WTC11 (cell line): ENCODE results near the gene ZNF576. TPM values are rescaled to one million over a fixed set of nuclear protein-coding genes. Genes with fewer than 3 reads are reported as not detected.

Experiments used
- ATAC-seq: fragments of 200-7000 bp; cut with Tn5 transposase; 2 replicates; pipeline ENCODE4 v1.10.0; 2021; ENCODE audit warnings: mild to moderate bottlenecking, moderate library complexity
- CTCF ChIA-PET: fragments of 300-600 bp; sonication (Branson Sonifier 250); formaldehyde crosslinking; loops from one replicate; lab custom pipeline; 2021; ENCODE audit warnings: antibody characterized with exemption; lab: Charles Lee
- POLR2A ChIA-PET: fragments of 350-600 bp; sonication (Branson Sonifier 250); formaldehyde crosslinking; loops from one replicate; lab custom pipeline; 2021; ENCODE audit warnings: antibody characterized with exemption; lab: Charles Lee
- DNase-seq: peaks from one replicate; pipeline ENCODE4 v3.0.0; 2021; ENCODE audit warnings: low spot score
- H3K27ac Mint-ChIP-seq: 2 replicates; pipeline ENCODE4 v1.8.0; 2021; ENCODE audit warnings: mixed read lengths
- H3K27me3 Mint-ChIP-seq: 2 replicates; pipeline ENCODE4 v1.8.0; 2021; ENCODE audit warnings: low read depth, mild to moderate bottlenecking, moderate library complexity, mixed read lengths
- H3K36me3 Mint-ChIP-seq: 2 replicates; pipeline ENCODE4 v1.8.0; 2021; ENCODE audit warnings: mixed read lengths
- H3K4me1 Mint-ChIP-seq: 2 replicates; pipeline ENCODE4 v1.8.0; 2022; ENCODE audit warnings: mixed read lengths
- H3K4me3 Mint-ChIP-seq: 2 replicates; pipeline ENCODE4 v1.8.0; 2021; ENCODE audit warnings: mild to moderate bottlenecking, moderate library complexity, mixed read lengths
- H3K9me3 Mint-ChIP-seq: 2 replicates; pipeline ENCODE4 v1.8.0; 2021; ENCODE audit warnings: mixed read lengths
- ATF6 ChIP-seq: sonication (generic); formaldehyde crosslinking; IDR thresholded peaks from 2 replicates; pipeline ENCODE4 v1.8.1; 2023; ENCODE audit warnings: mild to moderate bottlenecking, missing genetic modification reagents
- E2F4 ChIP-seq: sonication (generic); formaldehyde crosslinking; IDR thresholded peaks from 2 replicates; pipeline ENCODE4 v1.8.1; 2022; ENCODE audit warnings: low read depth, mild to moderate bottlenecking, moderate library complexity, missing genetic modification reagents, borderline replicate concordance
- E2F5 ChIP-seq: sonication (generic); formaldehyde crosslinking; IDR thresholded peaks from 2 replicates; pipeline ENCODE4 v1.8.1; 2022; ENCODE audit warnings: mild to moderate bottlenecking, moderate library complexity, missing genetic modification reagents
- ESRRA ChIP-seq: sonication (generic); formaldehyde crosslinking; IDR thresholded peaks from 2 replicates; pipeline ENCODE4 v1.8.1; 2022; ENCODE audit warnings: mild to moderate bottlenecking, missing genetic modification reagents, borderline replicate concordance
- GABPB1 ChIP-seq: sonication (generic); formaldehyde crosslinking; IDR thresholded peaks from 2 replicates; pipeline ENCODE4 v1.8.1; 2023; ENCODE audit warnings: mild to moderate bottlenecking, missing genetic modification reagents
- GRHL2 ChIP-seq: fragments of 250-450 bp; sonication (Bioruptor Pico); IDR thresholded peaks from 2 replicates; pipeline ENCODE4 v1.8.0; 2022; ENCODE audit warnings: mild to moderate bottlenecking, moderate library complexity; ENCODE audit not compliant: insufficient replicate concordance, severe bottlenecking
- GTF2I ChIP-seq: fragments of 250-450 bp; sonication (Bioruptor Pico); conservative IDR thresholded peaks from 2 replicates; pipeline ENCODE4 v1.4.0; 2021; ENCODE audit warnings: mild to moderate bottlenecking
- HMGXB4 ChIP-seq: sonication (generic); formaldehyde crosslinking; IDR thresholded peaks from 2 replicates; pipeline ENCODE4 v1.8.1; 2023; ENCODE audit warnings: mild to moderate bottlenecking, moderate library complexity, missing genetic modification reagents
- JAZF1 ChIP-seq: fragments of 250-450 bp; sonication (Bioruptor Pico); IDR thresholded peaks from 2 replicates; pipeline ENCODE4 v1.9.0; 2021; ENCODE audit warnings: moderate library complexity, mild to moderate bottlenecking, inconsistent platforms
- JUN ChIP-seq: sonication (generic); formaldehyde crosslinking; IDR thresholded peaks from 2 replicates; pipeline ENCODE4 v1.8.0; 2023; ENCODE audit warnings: mild to moderate bottlenecking, missing genetic modification reagents
- KAT7 ChIP-seq: sonication (generic); formaldehyde crosslinking; IDR thresholded peaks from 2 replicates; pipeline ENCODE4 v1.8.1; 2023; ENCODE audit warnings: missing genetic modification reagents, mild to moderate bottlenecking, borderline replicate concordance
- NR1H2 ChIP-seq: sonication (generic); formaldehyde crosslinking; IDR thresholded peaks from 2 replicates; pipeline ENCODE4 v1.9.0; 2021; ENCODE audit warnings: mild to moderate bottlenecking, moderate library complexity, missing genetic modification reagents
- PRDM15 ChIP-seq: sonication (generic); formaldehyde crosslinking; IDR thresholded peaks from 2 replicates; pipeline ENCODE4 v1.8.0; 2022; ENCODE audit warnings: missing genetic modification reagents
- RELA ChIP-seq: sonication (generic); formaldehyde crosslinking; IDR thresholded peaks from 2 replicates; pipeline ENCODE4 v1.8.1; 2022; ENCODE audit warnings: missing genetic modification reagents, mild to moderate bottlenecking, borderline replicate concordance
- RORB ChIP-seq: fragments of 250-450 bp; sonication (Bioruptor Pico); IDR thresholded peaks from 2 replicates; pipeline ENCODE4 v1.9.0; 2021; ENCODE audit warnings: mild to moderate bottlenecking
- SOX15 ChIP-seq: fragments of 250-450 bp; sonication (Bioruptor Pico); IDR thresholded peaks from 2 replicates; pipeline ENCODE4 v1.9.0; 2021; ENCODE audit warnings: mild to moderate bottlenecking
- TEAD1 ChIP-seq: sonication (generic); formaldehyde crosslinking; IDR thresholded peaks from 2 replicates; pipeline ENCODE4 v1.8.0; 2022; ENCODE audit warnings: mild to moderate bottlenecking, missing genetic modification reagents
- TP53 ChIP-seq: sonication (generic); formaldehyde crosslinking; IDR thresholded peaks from 2 replicates; pipeline ENCODE4 v1.8.1; 2023; ENCODE audit warnings: mild to moderate bottlenecking, missing genetic modification reagents
- USF2 ChIP-seq: sonication (generic); formaldehyde crosslinking; IDR thresholded peaks from 2 replicates; pipeline ENCODE4 v1.8.1; 2023; ENCODE audit warnings: mild to moderate bottlenecking, missing genetic modification reagents, moderate library complexity
- ZBTB21 ChIP-seq: sonication (generic); formaldehyde crosslinking; IDR thresholded peaks from 2 replicates; pipeline ENCODE4 v1.8.1; 2023; ENCODE audit warnings: mild to moderate bottlenecking, missing genetic modification reagents, borderline replicate concordance
- ZNF121 ChIP-seq: sonication (generic); formaldehyde crosslinking; IDR thresholded peaks from 2 replicates; pipeline ENCODE4 v1.8.0; 2023; ENCODE audit warnings: missing genetic modification reagents
- ZNF416 ChIP-seq: fragments of 250-450 bp; sonication (Bioruptor Pico); IDR thresholded peaks from 2 replicates; pipeline ENCODE4 v1.9.0; 2021; ENCODE audit warnings: mild to moderate bottlenecking, inconsistent platforms
- ZNF671 ChIP-seq: fragments of 250-450 bp; sonication (Bioruptor Pico); IDR thresholded peaks from 2 replicates; pipeline ENCODE4 v1.8.0; 2021; ENCODE audit warnings: mild to moderate bottlenecking
- ZSCAN18 ChIP-seq: fragments of 250-450 bp; sonication (Bioruptor Pico); IDR thresholded peaks from 2 replicates; pipeline ENCODE4 v2.1.2; 2022; ENCODE audit warnings: mild to moderate bottlenecking, moderate library complexity
- total RNA-seq: library from RNA; stranded (reverse); gene quantifications from 3 replicates; pipeline ENCODE4 v1.2.3, GENCODE V29; 2021

Gene ZNF576
- total RNA-seq, 1 experiment from 2014 or later, result 15.9 TPM

- Mint-ChIP-seq H3K27me3 (no peaks in the 10 kb centered on the region; the same call in 1 of the 2 replicates), H3K4me1 (peaks cover 6% of the 10 kb centered on the region; the same call in 1 of the 2 replicates), H3K9me3 (peaks cover 24% of the 10 kb centered on the region), H3K27ac (no peak overlapping the region), H3K36me3 (peaks cover 27% of the 10 kb centered on the region), H3K4me3 (no peak overlapping the region)
- TF ChIP-seq KAT7 (CRISPR knock-in tag) (no peak), ZSCAN18 (no peak), RELA (CRISPR knock-in tag) (no peak), JUN (CRISPR knock-in tag) (no peak), TEAD1 (no peak), E2F4 (no peak), SOX15 (CRISPR knock-in tag) (no peak), ZNF416 (CRISPR knock-in tag) (no peak), GTF2I (CRISPR knock-in tag) (no peak), GABPB1 (no peak), PRDM15 (CRISPR knock-in tag) (no peak), ESRRA (CRISPR knock-in tag) (no peak), JAZF1 (CRISPR knock-in tag) (no peak), E2F5 (CRISPR knock-in tag) (no peak), ZBTB21 (no peak), ZNF671 (CRISPR knock-in tag) (no peak), NR1H2 (no peak), USF2 (CRISPR knock-in tag) (no peak), RORB (no peak)
- POLR2A ChIA-PET, result no interaction called here
- CTCF ChIA-PET, result no interaction called here
- DNase-seq, result no peak
- no peak for ATAC-seq
These were observed 13.5 kb downstream of the ZNF576 start for GRCh38 chr19:43609872-43610271.

- H3K4me3 Mint-ChIP-seq, result no peak overlapping the region
- ChIA-PET CTCF (no interaction called here), POLR2A (no interaction called here)
These were observed 14.1 kb downstream of the ZNF576 start for GRCh38 chr19:43610493-43610892.

More at GRCh38 chr19:43610493-43610892, 14.1 kb downstream of the ZNF576 start:
- Mint-ChIP-seq H3K27ac (0 out of 2 replicates have a peak overlapping the region, but pooled peaks have one; percentile 28), H3K9me3 (peaks cover 24% of the 10 kb centered on the region), H3K27me3 (no peaks in the 10 kb centered on the region; the same call in 1 of the 2 replicates), H3K4me1 (peaks cover 6% of the 10 kb centered on the region; the same call in 1 of the 2 replicates), H3K36me3 (peaks cover 27% of the 10 kb centered on the region)
- ATAC-seq, result no peak
- no peak for DNase-seq
- TF ChIP-seq ZSCAN18 (no peak), GRHL2 (no peak), ZNF121 (CRISPR knock-in tag) (no peak), TP53 (CRISPR knock-in tag) (no peak), TEAD1 (no peak), ATF6 (CRISPR knock-in tag) (no peak), HMGXB4 (CRISPR knock-in tag) (no peak)
